Urinary bladder (tissue), 4 donors: Measurements from ENCODE around the gene ROBO1. TPM values are rescaled to one million over a fixed set of nuclear protein-coding genes. Genes with fewer than 3 reads are reported as not detected.

ENCODE experiments used
- DNase-seq: peaks from one replicate; pipeline ENCODE4 v3.0.0-alpha.2; 2015; ENCODE audit errors: extremely low spot score
- H3K27ac ChIP-seq: one replicate; pipeline ENCODE4 v1.5.1; 2013; ENCODE audit warnings: low read depth, mild to moderate bottlenecking, moderate library complexity
- H3K36me3 ChIP-seq: one replicate; pipeline ENCODE4 v1.6.1; 2013; ENCODE audit warnings: mild to moderate bottlenecking, moderate library complexity; ENCODE audit not compliant: insufficient read depth
- H3K4me1 ChIP-seq: one replicate; pipeline ENCODE4 v1.6.1; 2013; ENCODE audit warnings: mild to moderate bottlenecking, moderate library complexity; ENCODE audit not compliant: insufficient read depth
- H3K4me3 ChIP-seq: one replicate; pipeline ENCODE4 v1.5.1; 2013; ENCODE audit warnings: low read depth, low read length
- WGBS: extraction: QIAGEN DNeasy Blood & Tissue Kit; methylation state at CpG from one replicate; pipeline ENCODE4 v1.1.7; 2013; 5-methylcytosine and 5-hydroxymethylcytosine counted together
- polyA plus RNA-seq: library from polyadenylated mRNA; stranded (reverse); fragments of 200-250 nt; gene quantifications from one replicate; pipeline ENCODE4 v1.2.3, GENCODE V29; 2013
- total RNA-seq: library from RNA; depleted of rRNA; stranded (reverse); fragments of >200 nt; gene quantifications from one replicate; pipeline ENCODE4 v1.2.3, GENCODE V29; 2014
- donor health status: healthy with polysubstance abuse.
- donor health status: healthy.

Gene ROBO1
- total and polyA plus RNA-seq, 2 donors, result 14.0 to 67.0 TPM

- WGBS, result 84% methylated on average over 7 of the region's 7 CpGs
These were observed 711.3 kb downstream of the ROBO1 start for GRCh38 chr3:79056498-79056897.

GRCh38 chr3:79052054-79052681 is 715.6 kb downstream of the ROBO1 start:
- H3K4me3 ChIP-seq, result no peak overlapping the region
- no peaks in the 10 kb centered on the region for H3K36me3 ChIP-seq
- no peak for DNase-seq
- no peaks in the 10 kb centered on the region for H3K4me1 ChIP-seq
- H3K27ac ChIP-seq, result no peak overlapping the region
- WGBS, result 90% methylated on average over 9 of the region's 9 CpGs

More at GRCh38 chr3:79056498-79056897, 711.3 kb downstream of the ROBO1 start:
- no peaks in the 10 kb centered on the region for H3K4me1 ChIP-seq
- no peak overlapping the region for H3K27ac ChIP-seq
- no peak for DNase-seq
- H3K36me3 ChIP-seq, result no peaks in the 10 kb centered on the region
- no peak overlapping the region for H3K4me3 ChIP-seq

GRCh38 chr3:79047581-79047980 is 720.2 kb downstream of the ROBO1 start:
- H3K36me3 ChIP-seq, result no peaks in the 10 kb centered on the region
- no peak overlapping the region for H3K4me3 ChIP-seq
- WGBS, result 88% methylated on average over 4 of the region's 4 CpGs
- no peak overlapping the region for H3K27ac ChIP-seq
- no peaks in the 10 kb centered on the region for H3K4me1 ChIP-seq
- DNase-seq, result no peak

- no peak for DNase-seq
- H3K4me3 ChIP-seq, result no peak overlapping the region
- H3K36me3 ChIP-seq, result no peaks in the 10 kb centered on the region
- no peaks in the 10 kb centered on the region for H3K4me1 ChIP-seq
- H3K27ac ChIP-seq, result no peak overlapping the region
These were observed 726.2 kb downstream of the ROBO1 start for GRCh38 chr3:79041621-79042020.

GRCh38 chr3:79040701-79041100 is 727.1 kb downstream of the ROBO1 start:
- H3K36me3 ChIP-seq, result no peaks in the 10 kb centered on the region
- no peak overlapping the region for H3K27ac ChIP-seq
- no peaks in the 10 kb centered on the region for H3K4me1 ChIP-seq
- H3K4me3 ChIP-seq, result no peak overlapping the region
- DNase-seq, result no peak
- 90% methylated on average over 3 of the region's 3 CpGs for WGBS

GRCh38 chr3:79040091-79040490 is 727.7 kb downstream of the ROBO1 start:
- Histone ChIP-seq H3K36me3 (no peaks in the 10 kb centered on the region), H3K27ac (no peak overlapping the region), H3K4me3 (no peak overlapping the region), H3K4me1 (no peaks in the 10 kb centered on the region)
- no peak for DNase-seq
- WGBS, result 96% methylated on average over 6 of the region's 6 CpGs

- Histone ChIP-seq H3K4me3 (no peak overlapping the region), H3K4me1 (no peaks in the 10 kb centered on the region), H3K27ac (no peak overlapping the region), H3K36me3 (no peaks in the 10 kb centered on the region)
- WGBS, result 92% methylated on average over 6 of the region's 6 CpGs
- DNase-seq, result no peak
These were observed 728.6 kb downstream of the ROBO1 start for GRCh38 chr3:79039192-79039591.

- H3K4me3 ChIP-seq, result no peak overlapping the region
- DNase-seq, result no peak
- H3K27ac ChIP-seq, result no peak overlapping the region
- 95% methylated on average over 1 of the region's 1 CpG for WGBS
- no peaks in the 10 kb centered on the region for H3K36me3 ChIP-seq
- H3K4me1 ChIP-seq, result no peaks in the 10 kb centered on the region
These were observed 729.2 kb downstream of the ROBO1 start for GRCh38 chr3:79038636-79039035.

GRCh38 chr3:79038057-79038456 is 729.7 kb downstream of the ROBO1 start:
- no peaks in the 10 kb centered on the region for H3K36me3 ChIP-seq
- DNase-seq, result no peak
- WGBS, result 65% methylated on average over 2 of the region's 2 CpGs
- no peak overlapping the region for H3K27ac ChIP-seq
- H3K4me3 ChIP-seq, result no peak overlapping the region
- no peaks in the 10 kb centered on the region for H3K4me1 ChIP-seq

GRCh38 chr3:79032686-79033318 is 735.0 kb downstream of the ROBO1 start:
- H3K4me3 ChIP-seq, result no peak overlapping the region
- no peaks in the 10 kb centered on the region for H3K36me3 ChIP-seq
- H3K27ac ChIP-seq, result no peak overlapping the region
- DNase-seq, result peak; percentile 46
- no peaks in the 10 kb centered on the region for H3K4me1 ChIP-seq

GRCh38 chr3:79030157-79030556 is 737.6 kb downstream of the ROBO1 start:
- no peak for DNase-seq
- Histone ChIP-seq H3K36me3 (no peaks in the 10 kb centered on the region), H3K4me1 (no peaks in the 10 kb centered on the region), H3K4me3 (no peak overlapping the region), H3K27ac (no peak overlapping the region)

GRCh38 chr3:79028916-79029315 is 738.9 kb downstream of the ROBO1 start:
- no peak for DNase-seq
- Histone ChIP-seq H3K4me3 (no peak overlapping the region), H3K36me3 (no peaks in the 10 kb centered on the region), H3K27ac (no peak overlapping the region), H3K4me1 (no peaks in the 10 kb centered on the region)
- WGBS, result 97% methylated on average over 1 of the region's 1 CpG

- Histone ChIP-seq H3K4me3 (no peak overlapping the region), H3K36me3 (no peaks in the 10 kb centered on the region), H3K27ac (no peak overlapping the region), H3K4me1 (no peaks in the 10 kb centered on the region)
- DNase-seq, result no peak
- 77% methylated on average over 2 of the region's 2 CpGs for WGBS
These were observed 740.2 kb downstream of the ROBO1 start for GRCh38 chr3:79027593-79027992.

GRCh38 chr3:79019924-79020173 is 747.9 kb downstream of the ROBO1 start:
- Histone ChIP-seq H3K4me3 (no peak overlapping the region), H3K36me3 (no peaks in the 10 kb centered on the region), H3K27ac (no peak overlapping the region), H3K4me1 (no peaks in the 10 kb centered on the region)
- no peak for DNase-seq
